HG03442 (cell line): Measurements from ENCODE around the gene HECTD4.
"Not testable (repeated sequence)": the region's sequence is repeated elsewhere in the genome, so short reads cannot be mapped to it uniquely, and the experiment has no call there.

ENCODE experiments used
- ATAC-seq: cut with Tn5 transposase; IDR thresholded peaks from one replicate; pipeline ENCODE4 v1.9.1; 2021; ENCODE audit warnings: mild to moderate bottlenecking, moderate library complexity; ENCODE audit not compliant: unreplicated experiment

The HECTD4 gene

DNA sequence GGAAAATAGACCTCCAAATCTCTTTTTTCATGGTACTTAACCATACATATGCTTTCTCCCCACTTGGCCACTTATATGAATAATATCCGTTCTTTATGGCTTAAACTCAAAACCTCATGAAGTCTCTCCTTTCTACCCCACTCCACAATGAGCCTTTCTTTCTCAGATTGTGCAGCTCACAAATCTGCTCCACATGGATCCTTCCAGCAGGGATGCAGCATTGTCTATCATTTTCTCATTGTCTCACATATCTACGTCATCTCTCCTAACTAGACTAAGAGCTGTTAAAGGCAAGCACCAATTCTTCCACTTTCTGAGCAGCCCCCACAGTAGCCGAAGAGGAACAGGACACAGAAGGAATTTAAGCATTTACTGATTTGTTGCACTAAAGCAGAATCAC is 106.4 kb downstream of the HECTD4 start:
- no peak for ATAC-seq

DNA sequence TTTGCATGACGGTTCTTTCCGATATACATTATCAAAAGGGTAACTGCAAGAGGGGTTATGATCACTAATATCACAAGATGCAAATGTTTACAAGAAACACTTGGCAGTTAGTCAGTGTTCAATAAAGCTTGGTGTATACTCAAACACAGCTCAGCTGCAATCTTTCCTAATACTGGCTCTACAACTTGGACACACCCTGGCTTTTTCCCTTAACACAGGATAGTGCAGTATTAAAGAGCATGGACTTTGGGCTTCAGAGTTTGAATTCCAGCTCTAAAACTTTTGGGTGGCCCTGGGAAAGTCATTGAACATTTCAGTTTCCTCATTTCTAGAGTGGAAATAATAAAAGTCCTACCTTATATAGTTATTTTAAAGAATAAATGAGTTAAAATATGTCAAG is 107.0 kb downstream of the HECTD4 start:
- no peak for ATAC-seq

DNA sequence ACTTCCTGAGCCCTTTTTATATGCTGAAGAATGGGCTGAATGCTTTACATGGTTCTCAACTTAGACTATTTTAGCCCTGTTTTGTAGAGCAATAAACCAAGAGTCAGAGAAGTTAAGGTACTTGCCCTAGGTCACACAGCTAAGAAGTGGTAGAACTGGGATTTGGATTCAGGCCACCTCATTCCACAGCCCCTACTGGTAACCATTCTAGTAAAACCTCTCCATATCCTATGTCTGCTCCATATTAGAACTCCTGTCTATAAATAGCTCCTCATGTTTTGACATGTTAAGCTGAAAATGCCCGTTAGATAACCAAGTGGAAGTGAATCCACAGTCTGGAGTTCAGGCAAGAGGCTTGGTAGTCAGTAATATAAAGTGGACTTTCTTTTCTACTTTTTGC is 111.6 kb downstream of the HECTD4 start:
- ATAC-seq = no peak

DNA sequence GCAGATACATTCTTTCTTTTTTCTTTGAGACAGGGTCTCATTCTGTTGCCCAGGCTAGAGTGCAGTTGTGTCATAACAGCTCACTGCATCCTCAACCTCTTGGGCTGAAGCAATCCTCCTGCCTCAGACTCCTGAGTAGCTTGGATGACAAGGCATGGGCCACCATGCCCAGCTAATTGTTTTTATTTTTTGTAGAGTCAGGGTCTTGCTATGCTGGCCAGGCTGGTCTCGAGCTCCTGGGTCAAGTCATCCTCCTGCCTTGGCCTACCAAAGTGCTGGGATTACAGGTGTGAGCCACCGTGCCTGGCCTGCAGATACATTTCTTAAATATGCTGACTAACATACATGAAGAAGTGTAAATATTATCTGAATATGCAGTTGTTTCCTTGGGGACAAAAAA is 115.8 kb downstream of the HECTD4 start:
- no peak for ATAC-seq

DNA sequence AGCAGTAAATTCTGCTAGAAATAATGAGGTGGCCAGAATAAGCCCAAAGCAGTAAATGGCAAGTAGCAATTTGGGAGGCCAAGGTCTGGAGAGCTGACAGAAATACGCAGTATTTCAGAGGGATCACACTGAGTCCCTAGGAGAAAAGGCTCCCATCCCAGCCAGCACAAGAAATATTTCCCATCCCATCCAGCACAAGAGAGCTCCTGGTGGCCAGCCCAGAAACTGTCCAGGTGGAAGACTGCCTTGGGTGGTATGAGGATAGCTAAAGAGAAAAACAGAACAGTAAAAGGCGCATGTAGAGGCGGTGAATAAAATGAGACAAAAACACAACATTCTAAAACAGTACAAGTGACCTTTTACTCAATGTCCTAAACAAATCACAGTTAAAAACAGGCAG is 120.7 kb downstream of the HECTD4 start:
- ATAC-seq = no peak

DNA sequence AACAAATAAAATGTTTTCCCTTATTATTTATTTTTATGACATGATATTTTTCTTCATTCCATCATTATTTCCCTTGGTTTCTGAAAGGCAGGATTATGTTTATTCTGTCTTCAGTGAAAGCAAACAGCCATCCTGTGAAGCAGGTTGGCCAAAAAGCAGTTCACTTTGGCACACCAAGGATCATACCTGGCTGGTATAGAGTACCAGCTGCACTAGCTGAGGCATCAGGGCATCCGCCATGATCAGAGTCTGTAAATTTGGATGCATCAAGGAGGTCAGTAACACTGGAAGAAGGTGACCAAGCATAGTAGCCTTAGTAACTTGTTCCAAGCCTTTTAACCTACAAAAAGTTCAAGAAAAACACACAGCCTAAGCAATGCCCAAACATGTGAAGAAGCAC is 123.3 kb downstream of the HECTD4 start:
- no peak for ATAC-seq

DNA sequence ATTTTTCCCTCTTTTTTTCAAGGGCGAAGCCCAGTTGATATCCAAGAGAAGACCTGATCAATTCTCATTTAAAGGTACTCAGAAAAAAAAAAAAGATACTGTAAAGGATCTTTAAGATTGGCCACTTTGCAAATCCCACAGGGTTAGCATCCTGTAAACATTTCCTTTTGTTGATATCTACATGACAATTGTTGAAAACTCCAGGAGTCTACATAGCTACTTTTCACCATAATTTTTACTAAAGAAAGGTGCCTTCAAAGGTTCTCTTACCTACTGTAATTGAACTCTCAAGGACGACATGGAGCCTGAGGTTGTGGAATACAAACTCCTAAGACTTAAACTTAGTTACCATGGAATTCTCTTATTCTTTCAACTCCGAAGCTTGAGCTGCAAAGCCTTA is 125.5 kb downstream of the HECTD4 start:
- ATAC-seq = no peak

DNA sequence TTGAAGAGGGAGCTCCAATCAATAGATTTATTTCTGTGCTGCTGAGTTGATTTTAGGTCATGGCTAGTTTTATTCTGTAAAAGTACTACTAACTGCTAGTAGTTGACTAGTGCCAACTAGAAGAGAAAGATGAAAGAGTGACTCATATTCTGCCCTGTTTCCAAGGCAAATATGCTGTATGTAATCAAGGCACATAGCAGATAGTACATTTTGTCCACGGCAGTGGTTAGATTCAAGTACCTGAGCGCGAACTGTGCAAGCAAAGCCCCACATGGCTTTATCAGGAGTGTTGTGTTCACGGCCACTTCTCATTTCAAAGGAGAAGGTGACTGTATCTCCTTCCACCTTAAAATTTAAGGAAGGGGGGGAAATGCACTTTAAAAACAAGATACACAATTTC is 130.0 kb downstream of the HECTD4 start:
- no peak for ATAC-seq

DNA sequence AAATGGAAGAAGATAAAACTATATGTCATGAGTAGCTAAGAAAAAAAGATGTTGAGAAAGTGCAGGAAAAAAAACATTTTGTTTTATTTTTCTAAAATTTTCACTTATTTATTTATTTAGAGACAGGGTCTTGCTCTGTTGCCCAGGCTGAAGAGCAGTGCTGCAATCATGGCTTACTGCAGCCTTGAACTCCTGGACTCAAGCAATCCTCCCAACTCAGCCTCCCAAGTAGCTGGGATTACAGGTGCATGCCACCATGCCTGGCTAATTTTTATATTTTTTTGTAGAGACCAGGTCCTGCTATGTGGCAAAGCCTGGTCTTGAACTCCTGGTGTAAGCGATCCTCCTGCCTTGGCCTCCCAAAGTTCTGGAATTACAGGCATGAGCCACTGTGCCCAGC is 137.3 kb downstream of the HECTD4 start:
- ATAC-seq = not testable (repeated sequence)

DNA sequence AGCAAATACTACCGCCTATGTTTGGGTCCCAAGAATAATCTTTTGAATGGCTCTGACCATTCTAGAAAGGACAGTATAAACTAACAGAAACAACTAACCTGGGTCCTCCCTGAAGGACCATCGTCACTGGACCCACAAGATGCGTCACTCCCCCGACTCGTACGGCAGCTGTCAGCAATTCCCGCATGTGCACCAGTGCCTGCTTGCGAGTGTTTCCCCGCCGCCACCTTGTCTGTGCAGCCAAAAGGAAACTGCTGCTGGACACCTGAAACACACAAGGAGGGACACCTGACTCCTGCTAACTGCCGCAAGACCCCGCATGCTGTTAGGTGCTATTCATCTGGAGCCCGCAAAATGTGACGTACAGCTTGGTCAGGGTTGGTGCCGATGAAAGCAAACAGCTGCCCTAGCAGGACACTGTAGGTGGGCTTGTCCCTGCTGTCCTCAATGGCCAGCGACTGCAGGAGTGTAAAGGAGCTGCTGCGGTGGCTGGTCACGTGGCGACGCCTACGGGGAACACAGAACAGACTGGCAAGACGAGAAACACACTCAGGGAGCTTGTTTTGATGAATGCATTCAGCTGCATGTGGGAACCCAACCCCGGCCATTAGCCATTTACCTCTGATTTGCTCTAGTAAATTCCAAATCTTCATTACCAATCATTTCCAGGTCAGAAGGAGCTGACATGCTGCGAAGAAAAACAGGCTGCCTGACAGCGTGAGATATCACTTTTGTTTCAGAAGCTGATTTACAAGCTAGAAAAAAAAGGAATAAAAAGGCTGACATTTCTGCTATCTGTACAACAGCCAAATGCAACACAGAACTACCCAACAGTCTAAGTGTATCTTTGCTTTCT is 138.7 kb downstream of the HECTD4 start:
- no peak for ATAC-seq

DNA sequence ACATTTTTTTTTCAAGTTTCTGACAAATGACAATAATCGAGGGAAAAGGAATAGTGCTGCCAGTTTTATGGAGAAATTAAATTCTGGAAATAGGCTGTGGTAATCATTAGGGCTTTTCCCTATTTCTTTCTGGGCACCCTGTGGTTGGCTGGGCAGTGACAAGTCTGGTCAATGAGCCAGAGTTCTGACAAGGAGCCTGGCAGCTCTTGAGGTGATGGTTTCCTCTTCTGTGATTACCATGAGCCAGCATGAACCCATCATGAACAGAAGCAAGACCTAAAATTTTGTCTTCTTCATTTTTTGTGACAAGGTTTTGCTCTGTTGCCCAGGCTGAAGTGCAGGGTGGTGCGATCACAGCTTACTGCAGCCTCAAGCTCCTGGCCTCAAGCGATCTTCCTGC is 141.1 kb downstream of the HECTD4 start:
- no peak for ATAC-seq

DNA sequence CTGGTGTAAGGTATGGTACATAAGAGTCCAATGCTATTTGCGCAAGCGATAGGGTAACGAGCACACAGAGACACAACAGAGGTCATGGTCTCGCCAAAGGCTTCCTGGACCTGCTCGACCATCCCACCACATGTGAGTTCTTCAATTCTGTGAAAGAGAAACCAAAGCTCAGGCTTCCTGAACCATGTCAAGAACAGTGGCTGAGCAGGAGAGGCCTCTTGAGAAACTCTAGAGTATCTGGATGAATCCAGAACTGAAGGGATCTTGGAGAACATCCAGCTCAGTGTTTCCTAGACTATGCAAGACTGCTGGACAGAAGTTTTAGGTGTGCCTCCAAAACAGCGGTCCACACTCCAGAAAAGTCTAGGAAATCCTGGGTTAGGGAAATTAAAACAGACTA is 142.3 kb downstream of the HECTD4 start:
- ATAC-seq = no peak

DNA sequence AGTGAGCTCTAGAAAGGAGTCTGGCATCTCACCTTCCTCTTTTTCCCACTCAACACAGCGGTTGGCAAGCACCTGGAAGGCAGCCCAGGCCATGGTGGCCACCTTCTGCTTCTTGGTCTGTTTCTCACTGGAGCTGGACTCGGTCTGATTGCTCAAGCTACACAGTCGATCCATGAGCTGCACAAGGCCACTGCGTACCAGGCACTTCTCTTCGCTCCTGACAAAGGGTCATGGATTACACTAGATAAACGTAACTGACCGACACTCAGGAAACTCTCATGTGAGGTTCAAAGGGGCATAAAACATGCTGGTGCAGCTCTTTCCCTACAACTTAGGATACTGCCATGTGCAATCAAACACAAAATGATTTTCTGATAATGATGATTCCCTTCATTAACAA is 143.2 kb downstream of the HECTD4 start:
- no peak for ATAC-seq

DNA sequence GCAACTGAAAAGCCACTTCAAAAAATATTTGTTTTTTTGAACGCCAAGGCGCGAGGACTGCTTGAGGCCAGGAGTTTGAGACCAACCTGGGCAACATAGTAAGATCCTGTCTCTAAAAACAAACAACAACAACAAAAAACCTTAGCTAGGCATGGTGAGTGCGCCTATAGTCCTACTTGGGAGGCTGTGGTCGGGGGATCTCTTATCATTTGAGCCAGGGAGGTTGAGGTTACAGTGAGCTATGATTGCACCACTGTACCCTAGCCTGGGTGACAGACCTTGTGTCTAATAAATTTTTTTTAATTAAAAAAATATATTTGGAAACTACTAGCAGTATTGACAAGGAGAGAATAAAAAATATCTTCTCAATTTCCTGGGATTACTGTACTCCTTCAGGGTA is 143.8 kb downstream of the HECTD4 start:
- ATAC-seq = no peak

DNA sequence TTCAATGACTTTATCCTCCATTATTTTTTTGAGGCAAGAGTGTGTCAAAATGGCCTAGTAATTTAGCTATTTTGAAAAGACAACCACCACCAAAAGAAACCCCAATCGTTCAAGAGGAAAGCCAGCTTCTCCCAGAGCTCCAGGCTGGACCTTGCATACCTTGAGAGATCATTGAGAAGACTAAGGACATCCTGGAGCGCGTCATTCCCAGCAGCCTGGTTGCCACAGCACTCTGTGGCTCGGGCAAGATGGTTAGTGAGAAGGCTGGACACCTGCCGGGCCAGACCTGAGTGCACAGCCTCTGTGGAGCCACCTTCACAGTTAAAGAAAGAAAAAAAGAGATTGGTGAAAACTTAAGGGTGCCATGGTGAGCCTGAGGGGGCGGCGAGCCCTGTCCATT is 145.4 kb downstream of the HECTD4 start:
- ATAC-seq = no peak

DNA sequence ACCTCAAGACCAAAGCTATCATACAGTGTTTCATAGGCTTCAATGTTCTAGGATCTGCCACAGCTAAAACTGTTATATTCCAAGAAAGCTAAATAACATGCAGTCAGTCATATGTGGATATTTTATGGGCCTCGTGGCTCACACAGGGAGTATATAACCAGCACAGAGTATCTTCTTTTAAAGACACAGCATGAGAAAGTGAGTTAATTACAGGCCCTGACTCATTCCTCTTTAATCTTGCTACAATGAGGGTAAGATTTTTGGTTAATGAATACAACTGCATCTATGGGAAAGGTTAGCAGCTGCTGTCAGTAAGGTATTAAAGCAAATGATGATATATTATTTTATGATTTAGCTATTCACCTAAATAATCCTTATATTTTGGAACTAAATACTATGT is 145.8 kb downstream of the HECTD4 start:
- no peak for ATAC-seq

DNA sequence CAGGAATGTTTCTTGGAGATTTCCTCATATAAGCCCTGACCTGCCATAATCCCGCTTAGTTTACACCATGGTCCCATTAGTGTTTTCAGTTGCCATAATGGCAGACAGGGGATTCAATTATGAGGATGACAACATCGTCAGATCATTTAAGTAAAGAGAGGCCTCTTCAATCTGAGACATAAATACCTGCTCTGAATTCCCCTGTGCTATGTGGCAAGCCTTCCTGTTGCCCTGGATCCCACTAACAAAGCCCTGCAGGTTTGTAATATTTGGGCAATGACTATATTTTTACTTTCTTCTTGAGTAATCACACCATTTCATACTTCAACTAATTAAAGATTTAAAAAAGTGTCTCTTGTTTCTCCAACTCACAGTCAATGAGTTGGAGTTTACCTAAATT is 147.9 kb downstream of the HECTD4 start:
- ATAC-seq = no peak

DNA sequence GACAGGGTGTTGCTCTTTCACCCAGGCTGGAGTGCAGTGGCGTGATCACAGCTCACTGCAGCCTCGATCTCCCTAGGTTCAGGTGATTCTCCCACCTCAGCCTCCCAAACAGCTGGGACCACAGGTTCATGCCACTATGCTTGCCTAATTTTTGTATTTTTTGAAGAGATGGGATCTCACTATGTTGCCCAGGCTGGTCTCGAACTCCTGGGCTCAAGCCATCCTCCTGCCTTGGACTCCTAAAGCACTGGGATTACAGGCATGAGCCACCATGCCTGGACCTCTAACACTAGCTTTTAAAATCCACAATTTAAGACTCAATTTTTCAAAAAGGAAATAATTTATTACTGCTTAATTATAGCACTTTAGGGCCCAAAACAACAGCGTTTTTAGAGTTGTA is 149.0 kb downstream of the HECTD4 start:
- ATAC-seq = no peak

DNA sequence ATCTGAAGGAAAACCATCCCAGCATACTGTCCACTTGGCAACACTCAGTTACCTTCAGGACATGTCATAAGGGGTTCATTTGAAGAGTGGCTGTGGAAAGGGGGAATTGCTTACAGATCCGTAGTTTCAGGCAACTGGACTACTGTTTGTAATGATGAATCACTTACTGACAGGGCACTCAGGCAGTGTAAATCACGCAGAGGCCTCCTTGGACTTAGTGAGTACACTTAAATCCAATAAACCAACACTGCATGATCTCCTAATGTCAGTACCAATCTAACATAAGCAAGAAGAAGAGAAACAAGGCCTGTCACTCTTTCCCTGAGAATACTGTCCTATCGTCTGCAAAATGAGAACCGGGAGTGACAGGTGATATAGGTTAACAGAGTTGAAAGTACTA is 152.1 kb downstream of the HECTD4 start:
- no peak for ATAC-seq

DNA sequence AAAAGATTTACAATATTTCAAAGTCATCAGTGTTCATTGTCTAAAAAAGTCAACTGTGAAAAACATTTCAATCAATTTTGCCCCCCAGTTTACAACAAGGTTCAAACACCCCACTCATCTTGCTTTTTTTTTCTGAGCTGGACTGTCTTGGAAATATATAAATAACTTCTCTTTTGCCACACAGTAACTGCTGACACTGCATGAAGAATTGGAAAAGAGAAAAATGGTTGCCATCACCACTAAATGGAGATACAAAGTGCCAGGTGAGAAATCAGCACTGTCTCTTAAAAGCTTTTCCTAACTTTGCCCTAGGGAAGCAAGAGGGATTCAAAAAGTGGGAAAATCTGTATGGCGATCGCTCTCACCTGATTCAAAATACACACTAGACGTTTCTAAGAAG is 155.5 kb downstream of the HECTD4 start:
- no peak for ATAC-seq

DNA sequence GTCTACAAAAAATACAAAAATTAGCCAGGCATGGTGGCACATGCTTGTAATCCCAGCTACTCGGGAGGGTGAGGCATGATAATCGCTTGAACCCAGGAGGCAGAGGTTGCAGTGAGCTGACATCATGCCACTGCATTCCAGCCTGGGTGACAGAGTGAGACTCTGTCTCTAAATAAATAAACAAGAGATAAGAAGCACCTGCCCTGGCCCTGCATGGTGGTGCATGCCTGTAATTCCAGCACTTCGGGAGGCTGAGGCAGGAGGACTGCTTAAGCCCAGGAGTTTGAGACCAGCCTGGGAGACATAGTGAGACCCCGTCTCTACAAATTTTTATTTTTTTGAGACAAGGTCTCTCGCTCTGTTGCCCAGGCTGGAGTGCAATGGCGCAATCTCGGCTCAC is 161.6 kb downstream of the HECTD4 start:
- ATAC-seq = not testable (repeated sequence)

DNA sequence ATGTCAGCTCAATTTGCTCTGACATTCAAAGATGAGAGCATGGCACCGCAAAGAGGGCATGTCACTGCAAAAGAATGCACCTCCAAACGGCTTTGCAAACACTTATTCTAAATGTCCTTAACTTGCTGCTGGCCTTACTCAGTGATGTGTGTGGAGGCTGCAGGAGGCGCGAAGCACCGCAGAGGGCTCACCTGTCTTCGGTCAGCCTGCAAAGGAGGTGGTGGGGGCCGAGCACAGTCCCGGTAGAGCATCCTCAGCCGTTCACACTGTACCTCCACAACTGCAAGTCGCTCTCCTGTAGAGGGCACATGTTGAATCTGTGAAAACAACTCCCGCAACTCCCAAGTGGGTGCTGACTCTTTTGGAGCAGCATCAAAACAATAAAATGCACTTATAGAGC is 163.0 kb downstream of the HECTD4 start:
- ATAC-seq = no peak

DNA sequence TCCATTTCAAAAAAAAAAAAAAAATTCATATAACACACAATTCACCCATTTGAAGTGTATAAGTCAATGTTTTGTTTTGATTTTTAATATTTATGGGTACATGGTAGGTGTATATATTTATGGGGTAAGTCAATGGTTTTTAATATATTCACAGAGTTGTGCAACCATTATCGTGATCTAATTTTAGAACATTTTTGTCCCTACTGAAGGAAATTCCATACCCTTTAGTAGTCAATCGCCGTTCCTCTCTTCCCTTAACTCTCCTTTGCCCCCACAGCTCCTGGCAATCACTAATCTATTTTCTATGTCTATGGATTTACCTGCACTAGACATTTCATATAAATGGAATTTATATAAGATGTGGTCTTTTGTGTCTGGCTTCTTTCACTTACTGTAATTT is 164.1 kb downstream of the HECTD4 start:
- ATAC-seq = no peak
